Fibroblast of skin of right quadriceps (primary cell): Measurements from ENCODE around the gene BRD4.
"Not testable (repeated sequence)": the region's sequence is repeated elsewhere in the genome, so short reads cannot be mapped to it uniquely, and the experiment has no call there.

Experiments
- DNase-seq: peaks from one replicate; pipeline ENCODE4 v3.0.0-alpha.2; 2013

The BRD4 gene

DNA sequence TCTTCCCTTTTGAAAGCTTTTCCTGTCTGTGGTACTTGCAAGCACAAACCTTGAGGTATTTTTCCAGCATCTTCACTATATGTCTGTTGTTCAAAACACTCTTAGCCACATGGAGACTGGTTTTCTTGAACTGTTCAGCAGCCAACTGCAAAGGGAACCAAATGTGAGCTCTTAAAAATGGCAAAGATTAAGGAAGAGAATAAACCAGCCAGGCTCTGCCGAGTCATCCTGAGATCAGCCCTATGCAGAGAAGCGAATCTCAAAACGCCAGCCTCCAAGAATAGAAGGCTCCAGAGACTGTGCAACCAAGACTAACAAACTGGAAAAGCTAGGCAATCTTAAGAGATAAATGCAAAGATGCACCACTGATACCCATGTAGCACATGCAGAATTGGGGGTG is 26.6 kb upstream of the BRD4 start:
- no peak for DNase-seq

DNA sequence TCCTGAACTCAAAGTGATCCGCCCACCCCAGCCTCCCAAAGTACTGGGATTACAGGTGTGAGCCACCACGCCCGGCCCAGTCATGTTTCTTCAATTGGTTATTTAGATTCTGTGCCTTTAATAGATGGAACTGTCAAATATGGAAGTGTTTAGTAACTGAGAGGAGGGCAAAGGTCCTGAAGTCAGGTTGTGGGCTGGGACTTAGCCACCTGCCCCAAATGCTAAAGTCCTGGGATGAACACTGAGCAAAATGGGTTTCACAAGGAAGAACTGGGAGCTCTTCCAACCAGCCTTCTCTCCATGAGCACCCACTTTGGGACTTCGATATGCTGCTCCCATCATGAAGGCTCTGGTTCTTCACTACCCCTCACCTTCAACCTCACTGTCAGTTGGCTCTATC is 25.6 kb upstream of the BRD4 start:
- DNase-seq, result no peak

DNA sequence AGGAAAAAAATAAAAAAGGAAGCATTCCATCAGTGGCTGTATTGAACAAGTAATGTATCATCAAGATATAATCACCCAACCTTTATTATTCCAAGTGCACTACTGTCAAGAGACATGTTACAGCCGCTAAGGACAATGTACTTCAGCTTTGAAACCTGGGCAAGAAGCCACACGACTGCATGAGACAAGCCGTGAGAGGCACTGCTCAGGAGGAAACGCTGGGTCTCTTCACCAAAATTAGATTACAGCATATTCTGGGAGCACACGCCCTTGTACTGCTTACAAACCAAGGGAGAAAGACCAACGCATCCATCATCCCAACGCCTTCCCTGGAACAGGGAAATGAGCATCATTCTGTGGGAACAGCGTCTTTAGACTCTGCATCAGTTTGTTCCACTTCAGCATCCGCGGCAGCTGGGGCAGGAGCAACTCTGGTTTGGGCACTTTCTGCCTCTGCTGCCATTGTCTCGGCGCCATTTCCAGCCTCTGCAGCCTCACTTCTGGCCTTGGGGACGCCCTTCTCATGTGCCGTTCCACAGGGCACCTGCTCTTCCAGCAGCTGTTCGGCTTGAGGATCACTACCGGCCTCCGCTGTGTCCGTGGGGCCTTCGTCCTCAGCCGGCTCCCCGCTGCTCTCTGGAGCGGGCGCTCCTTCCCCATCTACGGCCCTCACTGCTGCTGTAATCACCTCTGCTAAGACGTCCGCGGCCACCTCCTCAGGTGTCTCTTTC is 22.4 kb upstream of the BRD4 start:
- DNase-seq, result no peak

DNA sequence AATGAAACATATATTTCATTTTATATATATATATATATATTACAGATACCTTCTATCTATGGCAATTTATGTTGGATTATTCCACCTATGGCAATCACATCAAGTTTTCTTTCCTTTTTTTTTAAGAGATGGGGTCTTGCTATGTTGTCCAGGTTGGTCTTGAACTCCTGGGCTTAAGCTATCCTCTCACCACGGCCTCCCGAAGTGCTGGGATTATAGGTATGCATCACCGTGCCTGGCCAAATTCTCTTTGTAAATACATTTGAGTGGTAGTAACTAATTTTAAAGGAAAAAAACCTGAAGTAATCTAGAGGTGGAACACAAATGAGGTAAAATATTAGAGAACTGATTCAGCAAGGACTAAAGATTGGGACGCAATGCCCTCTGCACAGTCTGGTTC is 21.6 kb upstream of the BRD4 start:
- no peak for DNase-seq

DNA sequence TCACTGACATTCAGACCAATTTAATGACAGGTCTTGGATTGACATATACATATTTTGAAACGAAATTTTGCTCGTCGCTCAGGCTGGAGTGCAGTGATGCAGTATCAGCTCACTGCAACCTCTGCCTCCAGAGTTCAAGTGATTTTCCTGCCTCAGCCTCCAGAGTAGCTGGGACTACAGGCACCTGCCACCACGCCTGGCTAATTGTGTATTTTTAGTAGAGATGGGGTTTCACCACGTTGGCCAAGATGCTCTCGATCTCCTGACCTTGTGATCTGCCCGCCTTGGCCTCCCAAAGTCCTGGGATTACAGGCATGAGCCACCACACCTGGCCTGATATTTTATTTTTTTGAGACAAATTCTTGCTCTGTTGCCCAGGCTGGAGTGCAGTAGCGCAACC is 20.2 kb upstream of the BRD4 start:
- DNase-seq, result not testable (repeated sequence)

DNA sequence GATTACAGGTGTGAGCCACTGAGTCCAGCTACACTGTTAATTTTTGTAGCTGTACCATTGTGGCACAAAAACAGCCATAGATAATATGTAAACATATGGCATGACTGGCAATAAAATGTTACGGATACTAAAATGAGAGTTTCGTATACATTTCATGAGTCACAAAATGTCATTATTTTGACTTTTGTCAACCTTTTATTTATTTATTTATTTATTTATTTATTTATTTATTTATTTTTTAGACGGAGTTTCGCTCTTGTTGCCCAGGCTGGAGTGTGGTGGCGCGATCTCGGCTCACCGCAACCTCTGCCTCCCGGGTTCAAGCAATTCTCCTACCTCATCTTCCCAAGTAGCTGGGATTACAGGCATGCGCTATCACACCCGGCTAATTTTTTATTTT is 9.0 kb upstream of the BRD4 start:
- not testable (repeated sequence) for DNase-seq

DNA sequence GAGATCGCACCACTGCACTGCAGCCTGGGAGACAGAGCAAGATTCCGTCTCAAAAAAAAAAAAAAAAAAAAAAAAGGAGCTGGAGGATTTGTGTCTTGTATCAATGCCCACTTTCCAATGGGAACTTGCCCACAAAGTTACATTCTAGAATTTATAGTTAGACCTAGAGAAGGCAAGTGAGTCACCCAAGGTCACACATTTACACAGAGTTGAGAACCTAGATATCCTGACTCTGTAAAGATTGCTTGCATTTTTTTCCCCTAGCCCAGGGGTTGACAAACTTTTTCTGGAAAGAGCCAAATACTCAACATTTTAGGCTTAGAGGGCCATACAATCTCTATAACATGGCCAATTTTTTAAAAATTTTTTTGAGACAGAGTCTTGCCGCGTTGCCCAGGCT is 7.7 kb upstream of the BRD4 start:
- no peak for DNase-seq

DNA sequence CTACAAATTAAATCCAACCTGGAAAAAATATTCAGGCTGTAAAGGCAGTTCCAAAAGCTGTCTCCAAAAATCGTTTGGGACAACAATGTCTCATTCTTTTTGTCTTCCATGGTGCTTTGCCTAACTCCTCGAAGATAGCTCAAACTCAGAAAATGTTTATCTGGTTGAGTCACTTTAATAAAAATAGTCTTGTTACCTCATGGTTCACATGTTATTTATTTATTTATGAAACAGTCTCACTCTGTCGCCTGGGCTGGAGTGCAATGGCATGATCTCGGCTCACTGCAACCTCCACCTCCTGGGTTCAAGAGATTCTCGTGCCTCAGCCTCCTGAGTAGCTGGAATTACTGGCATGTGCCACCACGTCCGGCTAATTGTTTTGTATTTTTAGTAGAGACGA is 4.9 kb upstream of the BRD4 start:
- peak; percentile 40 for DNase-seq

DNA sequence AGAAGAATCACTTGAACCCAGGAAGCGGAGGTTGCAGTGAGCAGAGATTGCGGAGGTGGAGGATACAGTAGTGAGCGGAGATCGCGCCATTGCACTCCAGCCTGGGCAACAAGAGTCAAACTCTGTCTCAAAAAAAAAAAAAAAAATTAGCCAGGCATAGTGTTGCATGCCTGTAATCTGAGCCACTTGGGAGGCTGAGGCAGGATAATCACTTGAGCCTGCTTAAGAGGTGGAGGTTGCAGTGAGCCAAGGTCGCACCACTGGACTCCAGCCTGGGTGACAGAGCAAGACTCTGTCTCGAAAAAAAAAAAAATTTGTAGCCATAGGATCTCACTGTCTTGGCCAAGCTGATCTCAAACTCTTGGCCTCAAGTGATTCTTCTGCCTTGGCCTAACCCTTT is 3.7 kb upstream of the BRD4 start:
- not testable (repeated sequence) for DNase-seq

DNA sequence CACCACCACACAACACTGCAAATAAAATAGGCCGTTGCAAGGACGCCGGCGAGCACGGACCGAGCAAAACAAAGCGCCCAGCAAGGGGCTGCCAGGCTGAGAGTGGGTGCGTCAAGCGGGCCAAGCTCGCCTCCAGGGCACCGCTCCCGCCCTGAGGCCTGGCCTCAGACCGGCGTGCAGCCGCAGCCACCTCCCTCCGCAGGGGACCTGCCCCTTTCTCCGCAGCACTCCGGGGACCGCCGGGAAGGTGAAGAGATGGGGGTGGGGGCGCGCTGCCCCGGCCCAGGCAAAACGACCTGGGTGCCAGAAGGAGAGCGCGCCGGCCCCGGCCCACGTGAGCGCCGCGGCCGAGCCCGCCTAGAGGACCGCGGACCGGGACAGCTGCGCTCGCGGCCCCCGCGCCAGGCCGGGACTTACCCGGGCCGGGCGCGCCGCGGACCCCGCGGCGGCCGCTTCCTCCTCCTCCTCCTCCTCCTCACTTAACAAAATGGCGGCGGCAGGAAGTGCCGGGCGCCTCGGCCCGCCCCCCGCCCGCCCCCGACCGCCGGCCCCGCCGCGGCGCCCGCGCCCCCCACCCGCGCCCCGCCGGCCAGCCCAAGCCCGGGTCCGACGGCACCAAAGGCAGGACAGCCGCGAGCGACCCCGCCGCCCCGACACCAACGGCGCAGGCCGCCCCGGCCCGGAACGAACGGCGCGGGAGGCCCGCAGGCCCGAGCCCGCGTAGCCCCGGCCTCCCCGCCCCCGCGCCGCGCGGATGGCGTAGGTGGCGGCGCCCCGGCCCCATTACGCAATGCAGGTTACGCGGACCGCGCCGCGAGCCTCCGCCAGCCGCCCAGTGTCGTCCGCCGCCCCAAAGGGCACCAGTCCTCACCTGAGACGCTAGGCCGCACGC is 674 bp downstream of the BRD4 start:
- DNase-seq, result peak; percentile 37

DNA sequence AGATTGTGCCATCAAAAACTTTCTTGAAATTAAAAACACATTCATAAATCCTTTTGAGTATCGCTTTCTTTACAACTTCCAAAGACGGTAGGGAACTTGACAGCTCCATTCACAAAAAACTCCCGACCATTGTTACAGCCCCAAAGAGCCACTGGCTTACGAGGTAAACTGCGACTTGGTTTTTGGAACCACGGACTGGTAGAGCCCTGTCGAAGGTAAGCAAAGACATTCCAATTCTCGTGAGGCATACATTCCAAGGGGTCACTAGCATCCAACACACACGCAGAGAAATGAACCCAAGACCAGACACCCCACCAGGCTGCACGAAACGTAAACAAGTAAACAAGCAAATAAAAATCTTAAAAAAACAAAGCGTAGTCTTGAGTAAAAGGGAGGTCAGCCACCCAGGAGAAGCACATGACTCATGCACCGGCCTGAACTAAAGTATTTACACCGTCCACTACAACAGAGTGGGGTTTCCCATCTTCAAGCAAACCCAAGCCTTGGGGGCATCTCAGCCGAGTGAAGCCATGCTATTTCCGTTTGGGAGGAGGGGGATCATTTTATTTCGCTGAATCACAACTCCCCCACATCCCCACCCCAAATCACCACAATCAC is 1.4 kb downstream of the BRD4 start:
- peak; percentile 77 for DNase-seq

DNA sequence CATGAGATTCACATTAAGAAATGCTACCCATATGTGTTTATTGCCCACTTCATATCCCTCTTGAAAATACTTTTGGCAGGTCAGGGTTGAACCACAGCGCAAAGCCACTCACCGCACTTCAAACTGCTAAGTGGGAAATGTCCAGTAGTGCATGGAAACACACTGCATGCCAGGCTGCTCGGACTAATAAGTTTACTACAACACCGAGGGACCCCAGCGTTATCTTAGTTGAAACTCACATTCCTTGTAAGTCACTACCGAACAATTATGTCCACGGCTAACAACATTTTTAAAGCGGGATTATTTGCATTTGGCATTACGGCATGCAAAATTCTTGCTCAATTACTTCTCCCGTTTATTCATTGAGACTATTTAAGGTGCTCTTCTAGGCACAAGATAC is 4.0 kb downstream of the BRD4 start:
- no peak for DNase-seq

DNA sequence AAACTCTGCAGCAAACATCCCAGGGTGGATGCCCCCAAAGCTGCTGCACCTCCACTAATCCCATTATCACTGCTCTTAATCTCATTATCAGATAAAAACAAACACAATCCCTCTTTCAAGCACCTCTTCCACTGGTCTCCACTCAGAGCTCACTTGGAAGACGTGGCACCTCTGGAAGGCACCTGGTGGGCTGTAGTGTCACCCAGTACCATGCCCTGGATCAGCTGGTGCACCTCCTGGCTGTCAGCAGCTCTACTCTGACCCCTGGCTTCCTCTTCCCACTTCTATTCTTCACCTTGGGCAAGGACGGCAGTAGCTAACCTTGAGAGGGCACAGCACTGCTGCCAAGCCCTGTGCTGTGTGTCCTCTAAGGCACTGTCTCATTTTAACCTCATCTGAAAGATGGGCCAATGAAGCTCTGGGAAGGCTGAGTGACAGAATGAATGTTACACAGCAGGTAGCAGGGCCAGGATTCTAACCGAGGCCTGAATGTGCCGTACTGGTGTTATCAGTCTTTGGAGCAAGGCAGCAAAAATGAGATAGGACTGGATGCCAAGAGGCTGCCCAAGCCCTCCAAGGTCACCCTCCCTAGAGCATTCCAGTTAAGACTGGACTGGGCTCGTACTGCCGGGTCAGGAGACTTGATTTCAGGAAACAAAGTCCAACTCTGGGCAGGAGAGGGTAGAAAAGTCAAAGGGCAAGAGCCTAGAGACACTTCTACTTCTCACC is 7.4 kb downstream of the BRD4 start:
- DNase-seq, result no peak

DNA sequence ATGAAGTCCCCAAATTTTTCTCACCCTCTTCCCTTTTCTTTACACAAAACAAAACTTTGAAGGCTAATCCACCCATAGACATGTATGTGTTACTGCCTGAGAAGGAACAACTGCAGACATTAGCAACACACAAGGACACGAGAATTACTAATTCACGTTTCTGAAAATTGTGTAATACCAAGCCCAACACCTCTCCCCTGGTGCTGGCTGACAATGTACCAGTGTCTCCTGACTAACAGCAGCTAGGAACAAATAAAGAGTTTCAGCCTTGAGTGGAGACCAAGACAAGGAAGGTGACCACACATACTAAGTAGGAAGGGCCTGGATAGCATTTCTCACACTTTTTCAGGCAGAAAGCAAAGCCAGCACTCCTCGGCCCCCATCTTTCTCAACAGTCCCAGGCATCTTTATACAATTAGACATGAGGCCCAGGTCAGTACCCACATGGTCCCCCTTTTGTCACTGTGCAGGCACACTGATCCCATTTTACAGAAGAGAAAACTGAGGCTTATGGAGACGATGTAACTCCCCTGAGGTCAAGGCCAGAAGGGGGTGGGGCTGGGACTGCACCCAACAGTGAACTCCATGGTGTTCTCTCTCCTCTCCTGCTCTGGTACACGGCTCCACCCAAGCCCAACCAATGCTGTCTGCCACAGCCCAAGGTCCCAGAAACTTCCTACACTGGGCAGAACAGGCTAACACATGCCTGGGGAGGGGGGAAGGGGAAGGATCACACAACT is 8.7 kb downstream of the BRD4 start:
- peak; percentile 44 for DNase-seq

DNA sequence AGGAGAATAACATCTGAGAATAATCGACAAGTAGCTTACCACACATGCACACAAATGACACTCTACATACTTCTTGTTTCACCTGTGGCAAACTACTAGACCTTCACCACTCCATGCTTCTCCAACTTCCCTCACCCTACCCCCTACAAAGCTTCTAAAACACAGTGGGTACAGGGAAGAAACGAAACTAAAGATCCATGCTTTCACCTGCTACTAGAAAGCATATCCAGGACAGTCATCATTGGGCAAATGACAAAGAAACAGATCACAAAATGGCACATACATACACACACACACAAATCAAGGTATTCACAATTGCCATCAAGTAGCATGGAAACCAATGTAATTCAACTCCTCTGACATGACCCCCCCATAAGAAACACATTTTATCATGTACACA is 10.6 kb downstream of the BRD4 start:
- DNase-seq, result no peak

DNA sequence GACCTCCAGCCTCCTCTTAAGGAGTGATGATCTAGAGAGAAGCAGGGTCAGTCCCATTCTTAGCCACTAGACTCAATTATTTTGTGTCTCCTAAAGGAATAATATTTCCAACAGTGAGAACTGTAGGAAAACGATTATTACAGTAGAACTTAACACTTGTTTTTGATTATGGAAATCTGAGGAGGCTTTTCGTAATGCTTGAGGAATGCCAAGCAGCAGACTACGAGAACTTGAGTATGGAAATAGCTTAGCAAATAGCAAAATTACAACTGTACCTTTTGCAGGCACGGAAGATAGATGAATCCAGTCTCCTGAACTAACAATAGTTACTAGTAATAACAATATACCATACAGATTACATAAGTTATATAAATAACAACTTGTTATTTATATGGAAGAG is 12.2 kb downstream of the BRD4 start:
- peak; percentile 86 for DNase-seq

DNA sequence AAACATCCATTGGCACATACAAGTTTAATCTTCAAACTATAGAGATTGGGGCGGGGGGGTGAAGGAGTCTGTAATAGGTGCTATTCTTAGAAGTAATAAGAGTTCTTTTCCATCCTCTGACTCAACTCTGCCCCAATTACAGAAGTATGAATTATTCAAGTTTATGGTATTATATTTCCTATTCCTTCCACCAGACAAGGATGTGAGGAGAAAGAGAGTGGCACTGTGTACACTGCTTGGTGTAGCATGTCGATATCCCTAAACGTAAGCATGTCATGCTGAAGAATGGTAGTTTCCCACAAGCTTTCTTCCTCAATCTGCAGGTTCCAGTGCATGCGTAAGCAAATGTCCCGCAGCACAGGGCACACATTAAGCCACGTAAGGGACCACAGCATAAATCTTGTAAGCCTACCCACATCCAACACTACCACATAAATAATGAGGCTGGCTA is 14.1 kb downstream of the BRD4 start:
- peak; percentile 41 for DNase-seq

DNA sequence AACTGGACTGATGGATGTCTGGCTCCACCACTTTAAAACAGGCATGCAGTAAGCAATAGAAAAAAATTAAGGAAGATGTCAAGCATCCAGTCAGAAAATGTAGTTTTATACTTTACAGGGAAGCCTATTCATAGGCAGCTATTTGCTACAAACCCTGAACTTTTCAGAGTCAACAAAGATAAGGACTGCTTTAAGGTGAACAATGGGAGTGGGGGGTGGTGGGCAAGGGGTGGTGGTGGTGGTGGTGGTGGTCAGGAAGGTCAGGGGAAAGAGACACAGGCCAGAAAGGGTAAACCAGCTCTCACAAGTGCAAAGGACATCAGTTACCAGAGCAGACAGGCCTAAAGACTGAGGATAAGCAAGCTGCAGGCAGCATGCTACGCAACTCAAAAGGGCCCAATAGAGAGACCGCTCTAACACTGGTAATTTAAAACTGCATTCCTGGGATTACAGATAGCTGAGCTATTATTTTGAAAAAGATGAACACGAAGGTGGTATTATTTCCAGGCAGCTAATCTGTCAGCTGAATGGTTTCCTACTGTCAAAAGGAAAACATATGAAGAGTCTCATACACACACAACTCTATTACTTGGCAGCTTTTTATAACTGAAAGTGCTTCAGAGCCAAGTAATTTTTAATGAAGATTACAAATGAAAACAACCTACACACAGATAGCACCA is 14.8 kb downstream of the BRD4 start:
- DNase-seq, result peak; percentile 57

DNA sequence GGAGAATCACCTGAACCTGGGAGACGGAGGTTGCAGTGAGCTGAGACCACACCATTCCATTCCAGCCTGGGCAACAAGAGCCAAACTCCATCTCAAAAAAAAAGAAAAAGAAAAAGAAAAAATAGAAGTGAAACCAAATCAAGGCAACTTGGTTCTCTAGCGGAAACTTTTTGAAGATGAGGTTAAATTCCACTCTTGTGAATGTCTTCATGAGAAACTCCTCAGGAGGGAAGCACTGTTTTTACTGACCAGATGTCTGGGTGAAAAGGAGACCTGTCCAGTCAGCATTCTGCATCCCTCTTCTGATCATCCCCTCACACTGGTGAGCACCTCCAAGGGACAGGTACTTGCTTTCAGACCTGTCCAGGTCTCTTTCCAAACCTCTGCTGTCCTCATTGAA is 15.8 kb downstream of the BRD4 start:
- DNase-seq, result no peak

DNA sequence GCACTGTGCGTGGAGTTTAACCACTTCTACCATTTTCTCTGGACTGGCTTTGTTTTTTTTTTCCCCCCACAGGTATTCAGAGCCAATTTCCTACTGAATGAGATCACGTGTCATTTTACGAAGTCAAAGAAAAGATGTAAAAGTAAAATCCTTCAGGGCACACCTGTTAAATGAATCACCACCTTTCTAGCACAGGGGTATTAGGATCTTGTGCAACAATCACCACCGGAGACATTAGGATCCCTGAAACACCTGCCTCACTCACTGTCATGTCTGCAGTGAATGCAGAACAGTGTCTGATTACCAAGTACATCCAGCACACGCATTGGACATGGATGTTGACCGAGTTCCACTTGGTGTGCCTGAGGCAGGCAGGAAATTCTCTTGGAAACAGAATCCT is 17.2 kb downstream of the BRD4 start:
- DNase-seq, result no peak

DNA sequence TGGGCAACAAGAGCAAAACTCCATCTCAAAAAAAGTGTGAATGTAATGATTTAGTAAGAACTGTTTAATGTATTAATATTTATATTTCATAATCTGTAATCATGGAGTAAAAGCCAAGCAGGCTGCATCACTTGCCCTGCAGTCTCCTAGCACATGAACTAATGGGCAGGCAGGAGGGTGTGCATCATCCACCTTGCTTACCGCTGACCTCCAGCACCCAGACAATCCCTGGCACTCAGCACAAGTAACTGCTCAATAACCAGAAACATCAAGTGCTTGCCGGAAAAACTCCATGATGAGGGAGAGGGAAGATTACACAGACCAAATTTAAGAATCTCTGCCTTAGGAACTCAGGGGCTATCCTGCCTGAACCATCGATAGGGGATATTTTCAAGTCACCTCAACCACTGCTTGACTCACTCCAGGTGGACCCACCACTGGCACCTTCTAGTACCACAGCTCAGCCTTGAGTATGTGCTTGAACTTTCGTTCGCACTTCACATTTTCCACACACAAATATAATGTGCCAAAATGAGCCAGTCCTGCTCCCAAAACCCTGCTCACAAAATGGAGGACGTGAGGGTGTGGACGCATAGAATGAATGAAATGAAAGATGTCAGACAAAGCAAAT is 18.6 kb downstream of the BRD4 start:
- no peak for DNase-seq
